IPS-20b (cell line): Measurements from ENCODE around the gene CD83.

Experiments used
- H3K27ac ChIP-seq: one replicate; pipeline ENCODE4 v1.5.1; 2013; ENCODE audit warnings: low read length
- H3K27me3 ChIP-seq: 2 replicates; pipeline ENCODE4 v1.6.1; 2013; ENCODE audit warnings: mild to moderate bottlenecking, low read length, inconsistent platforms; ENCODE audit not compliant: insufficient read depth
- H3K36me3 ChIP-seq: 2 replicates; pipeline ENCODE4 v1.6.1; 2013; ENCODE audit warnings: low read depth, mild to moderate bottlenecking, inconsistent platforms, low read length, moderate library complexity; ENCODE audit not compliant: insufficient read depth
- H3K4me1 ChIP-seq: 2 replicates; pipeline ENCODE4 v1.6.1; 2013; ENCODE audit warnings: mild to moderate bottlenecking, control low read depth, inconsistent platforms, low read length, moderate library complexity; ENCODE audit not compliant: insufficient read depth
- H3K4me3 ChIP-seq: 2 replicates; pipeline ENCODE4 v1.5.1; 2013; ENCODE audit warnings: mild to moderate bottlenecking, low read length, inconsistent platforms
- H3K9ac ChIP-seq: 2 replicates; pipeline ENCODE4 v1.6.1; 2013; ENCODE audit warnings: low read depth, mild to moderate bottlenecking, inconsistent platforms, low read length, moderate library complexity
- H3K9me3 ChIP-seq: 2 replicates; pipeline ENCODE4 v1.6.1; 2013; ENCODE audit warnings: mild to moderate bottlenecking, low read depth, low read length, inconsistent platforms; ENCODE audit not compliant: insufficient read depth

Gene CD83

DNA sequence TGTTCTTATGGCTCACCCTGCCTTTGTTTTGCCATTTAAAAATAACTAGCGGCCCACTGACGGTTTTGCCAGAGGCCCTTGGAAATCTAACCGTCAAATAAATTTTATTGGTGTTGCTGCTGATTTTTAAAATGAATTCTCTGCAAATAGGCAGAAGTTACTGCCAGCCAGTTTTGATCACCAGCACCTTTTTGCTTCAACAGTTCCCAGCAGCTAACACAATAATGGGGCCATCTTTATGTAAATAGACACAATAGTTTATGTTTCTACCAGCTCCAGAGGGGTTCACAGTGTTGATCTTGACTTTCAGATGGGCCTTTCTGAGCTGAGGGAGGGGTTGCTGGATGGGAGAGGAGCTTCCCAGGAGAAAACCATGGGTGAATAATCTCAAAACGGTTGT lies 11.2 kb downstream of the CD83 start:
- no peaks in the 10 kb centered on the region for H3K9me3 ChIP-seq
- H3K27ac ChIP-seq: no peak overlapping the region
- H3K9ac ChIP-seq: peak overlapping the region; percentile 17; the same call in 1 of the 2 replicates
- H3K4me1 ChIP-seq: peaks cover 24% of the 10 kb centered on the region
- no peaks in the 10 kb centered on the region for H3K27me3 ChIP-seq
- peak overlapping the region; percentile 12; the same call in 1 of the 2 replicates for H3K4me3 ChIP-seq
- H3K36me3 ChIP-seq: no peaks in the 10 kb centered on the region

DNA sequence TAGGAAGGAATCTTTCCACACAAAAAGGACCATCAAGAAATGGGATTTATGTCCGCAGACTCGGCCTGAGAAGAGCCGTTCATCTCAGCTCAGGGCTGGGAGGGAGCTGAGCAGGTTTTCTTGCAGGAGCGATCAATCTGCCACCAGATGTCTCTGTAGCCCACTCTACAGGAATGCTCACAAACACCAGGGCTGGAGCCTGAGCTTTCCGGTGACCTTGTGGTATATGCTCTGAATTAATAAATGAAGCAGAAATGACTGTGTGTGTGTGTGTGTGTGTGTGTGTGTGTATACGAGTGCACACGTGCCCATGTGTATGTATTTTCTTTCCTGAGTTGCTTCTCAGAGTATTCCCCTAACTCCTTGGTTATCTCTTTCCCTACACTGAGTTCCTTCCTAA lies 12.0 kb downstream of the CD83 start:
- Histone ChIP-seq H3K27me3 (no peaks in the 10 kb centered on the region), H3K4me1 (peaks cover 24% of the 10 kb centered on the region), H3K9me3 (no peaks in the 10 kb centered on the region), H3K27ac (no peak overlapping the region), H3K9ac (peak overlapping the region; percentile 17; the same call in 1 of the 2 replicates), H3K36me3 (0 out of 2 replicates have a peak, but pooled peaks cover 3% of the 10 kb centered on the region), H3K4me3 (no peak overlapping the region)

DNA sequence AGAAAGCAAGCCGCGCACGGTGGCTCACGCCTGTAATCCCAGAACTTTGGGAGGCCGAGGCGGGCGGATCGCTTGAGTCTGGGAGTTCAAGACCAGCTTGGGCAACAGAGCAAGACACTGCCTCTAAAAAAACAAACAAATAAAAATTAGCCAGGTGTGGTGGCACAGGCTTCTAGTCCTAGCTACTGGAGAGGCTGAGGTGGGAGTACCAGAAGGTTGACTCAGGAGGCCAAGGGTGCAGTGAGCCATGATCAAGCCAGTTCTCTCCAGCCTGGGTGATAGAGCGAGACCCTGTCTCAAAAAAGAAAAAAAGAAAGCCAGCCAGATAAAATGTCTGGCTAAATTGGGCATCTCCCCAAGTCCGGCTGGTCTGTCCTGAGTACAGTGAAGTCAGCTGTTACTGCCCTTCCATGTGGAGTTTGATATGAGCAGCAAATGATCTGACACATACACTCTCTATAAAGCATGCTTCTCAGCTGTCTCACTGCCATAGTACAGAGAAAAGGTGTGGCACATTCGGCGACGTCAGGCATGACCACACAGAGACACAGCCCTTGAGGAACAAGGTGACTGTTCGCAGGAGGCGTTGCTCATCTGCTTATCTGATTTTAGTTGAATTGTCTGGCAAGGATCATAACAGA lies 13.0 kb downstream of the CD83 start:
- Histone ChIP-seq H3K9me3 (no peaks in the 10 kb centered on the region), H3K36me3 (0 out of 2 replicates have a peak, but pooled peaks cover 5% of the 10 kb centered on the region), H3K27ac (no peak overlapping the region), H3K9ac (no peak overlapping the region), H3K4me3 (no peak overlapping the region), H3K4me1 (peaks cover 24% of the 10 kb centered on the region), H3K27me3 (no peaks in the 10 kb centered on the region)

DNA sequence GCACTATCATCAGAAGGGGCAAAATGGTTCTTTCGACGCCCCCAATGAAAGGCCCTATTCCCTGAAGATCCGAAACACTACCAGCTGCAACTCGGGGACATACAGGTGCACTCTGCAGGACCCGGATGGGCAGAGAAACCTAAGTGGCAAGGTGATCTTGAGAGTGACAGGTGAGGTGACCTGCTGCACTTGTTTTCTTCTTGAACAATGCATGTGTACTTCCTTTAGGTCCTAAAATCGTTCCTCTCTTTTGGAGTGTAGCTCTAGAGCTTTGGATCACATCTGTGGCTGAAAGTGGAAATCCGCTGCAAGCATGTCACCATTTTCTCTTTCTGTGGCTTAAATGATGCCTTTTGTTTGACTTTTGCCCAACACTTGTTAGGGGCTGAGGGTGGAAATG lies 14.0 kb downstream of the CD83 start:
- Histone ChIP-seq H3K9me3 (no peaks in the 10 kb centered on the region), H3K4me1 (peaks cover 24% of the 10 kb centered on the region), H3K36me3 (0 out of 2 replicates have a peak, but pooled peaks cover 5% of the 10 kb centered on the region), H3K4me3 (no peak overlapping the region), H3K27ac (no peak overlapping the region), H3K9ac (no peak overlapping the region), H3K27me3 (no peaks in the 10 kb centered on the region)

DNA sequence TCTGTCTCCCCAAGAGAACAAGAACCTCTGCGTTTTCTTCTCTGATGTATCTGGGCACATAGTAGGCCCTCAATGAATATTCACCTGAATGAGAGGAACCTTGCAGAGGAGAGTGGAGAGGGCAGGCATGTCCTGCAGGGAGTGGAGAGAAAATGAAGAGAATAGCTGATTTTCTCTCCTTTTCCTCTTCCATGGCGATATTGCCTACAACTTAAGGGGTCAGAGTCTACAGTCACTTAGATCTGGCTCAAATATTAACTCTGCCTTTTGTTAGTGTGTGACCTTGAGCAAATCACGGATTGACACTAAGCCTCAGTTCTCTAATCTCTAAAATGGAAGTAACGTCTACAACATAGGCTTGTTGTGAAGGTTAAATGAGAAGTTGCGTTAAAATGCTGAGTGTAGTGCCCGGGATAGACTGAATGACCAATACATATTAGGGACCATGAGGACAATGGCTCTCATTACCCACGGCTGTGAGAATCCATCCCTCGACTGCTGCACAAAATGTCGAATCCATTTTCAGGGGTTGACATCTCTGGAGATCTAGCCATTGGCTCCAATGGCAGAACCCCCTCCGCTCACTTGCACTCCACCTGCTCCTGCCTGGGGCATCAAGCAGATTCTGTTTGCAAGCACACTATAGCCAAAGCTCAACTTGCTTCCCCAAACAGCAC lies 14.8 kb downstream of the CD83 start:
- Histone ChIP-seq H3K36me3 (0 out of 2 replicates have a peak, but pooled peaks cover 5% of the 10 kb centered on the region), H3K4me3 (no peak overlapping the region), H3K4me1 (peaks cover 24% of the 10 kb centered on the region), H3K9me3 (no peaks in the 10 kb centered on the region), H3K9ac (no peak overlapping the region), H3K27me3 (no peaks in the 10 kb centered on the region), H3K27ac (no peak overlapping the region)

DNA sequence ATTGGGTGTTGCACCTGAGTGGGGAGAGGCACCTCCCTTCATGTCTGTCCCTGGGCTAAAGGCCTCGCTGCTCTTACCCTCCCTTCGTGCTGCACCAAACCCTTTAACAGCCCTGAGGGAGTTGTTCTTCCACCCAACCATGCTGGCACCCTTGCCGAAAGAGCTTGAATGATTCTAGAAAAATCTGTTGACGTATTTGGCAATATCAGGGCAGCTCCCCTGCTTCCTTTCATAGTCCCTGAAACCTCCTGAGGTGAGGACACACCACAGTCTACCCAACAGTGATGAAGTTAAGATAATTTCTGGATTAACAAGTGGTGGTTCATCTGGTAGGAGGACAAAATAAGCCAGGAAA lies 15.3 kb downstream of the CD83 start:
- Histone ChIP-seq H3K4me1 (peaks cover 21% of the 10 kb centered on the region), H3K36me3 (0 out of 2 replicates have a peak, but pooled peaks cover 5% of the 10 kb centered on the region), H3K27me3 (no peaks in the 10 kb centered on the region), H3K27ac (no peak overlapping the region), H3K9me3 (no peaks in the 10 kb centered on the region), H3K4me3 (no peak overlapping the region), H3K9ac (no peak overlapping the region)

DNA sequence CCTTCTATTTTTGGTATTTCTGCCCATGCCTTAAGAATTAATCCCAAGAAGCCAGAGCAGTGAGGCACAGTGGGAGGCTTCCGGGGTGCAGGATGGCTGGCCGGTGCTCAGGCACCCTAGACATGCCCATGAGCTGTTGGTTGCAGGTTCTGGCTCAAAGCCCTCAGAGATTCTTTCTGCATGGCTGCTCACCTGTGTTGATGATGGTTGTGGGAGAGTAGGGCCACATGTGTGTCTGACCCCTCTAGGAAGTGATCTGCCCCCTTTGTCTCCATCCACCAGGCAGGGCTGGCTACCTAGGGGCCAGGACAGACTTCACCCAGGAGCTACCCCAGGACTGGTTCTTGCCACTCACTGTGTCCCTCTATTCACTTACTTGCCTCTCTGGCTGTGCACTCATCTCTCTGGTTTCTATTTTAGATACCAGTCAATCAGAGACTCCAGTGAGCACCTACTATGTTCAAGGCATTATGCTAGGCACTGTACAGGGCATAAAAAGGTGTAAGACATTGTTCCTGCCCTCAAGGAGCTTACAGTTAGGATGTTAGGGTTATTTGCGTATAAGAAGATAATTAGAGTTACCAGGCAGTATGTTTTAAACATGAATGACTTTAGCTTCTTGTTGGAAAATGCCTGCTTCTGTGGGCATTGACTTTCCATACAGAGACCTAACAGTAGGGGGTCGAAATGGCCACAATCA lies 16.8 kb downstream of the CD83 start:
- Histone ChIP-seq H3K4me1 (peaks cover 6% of the 10 kb centered on the region; the same call in 1 of the 2 replicates), H3K4me3 (no peak overlapping the region), H3K27ac (no peak overlapping the region), H3K27me3 (no peaks in the 10 kb centered on the region), H3K36me3 (0 out of 2 replicates have a peak, but pooled peaks cover 5% of the 10 kb centered on the region), H3K9me3 (no peaks in the 10 kb centered on the region), H3K9ac (no peak overlapping the region)

DNA sequence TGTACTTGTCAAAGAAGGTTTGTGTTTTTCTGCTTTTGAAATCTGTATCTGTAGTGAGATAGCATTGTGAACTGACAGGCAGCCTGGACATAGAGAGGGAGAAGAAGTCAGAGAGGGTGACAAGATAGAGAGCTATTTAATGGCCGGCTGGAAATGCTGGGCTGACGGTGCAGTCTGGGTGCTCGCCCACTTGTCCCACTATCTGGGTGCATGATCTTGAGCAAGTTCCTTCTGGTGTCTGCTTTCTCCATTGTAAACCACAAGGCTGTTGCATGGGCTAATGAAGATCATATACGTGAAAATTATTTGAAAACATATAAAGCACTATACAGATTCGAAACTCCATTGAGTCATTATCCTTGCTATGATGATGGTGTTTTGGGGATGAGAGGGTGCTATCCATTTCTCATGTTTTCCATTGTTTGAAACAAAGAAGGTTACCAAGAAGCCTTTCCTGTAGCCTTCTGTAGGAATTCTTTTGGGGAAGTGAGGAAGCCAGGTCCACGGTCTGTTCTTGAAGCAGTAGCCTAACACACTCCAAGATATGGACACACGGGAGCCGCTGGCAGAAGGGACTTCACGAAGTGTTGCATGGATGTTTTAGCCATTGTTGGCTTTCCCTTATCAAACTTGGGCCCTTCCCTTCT lies 18.4 kb downstream of the CD83 start:
- no peak overlapping the region for H3K4me3 ChIP-seq
- no peaks in the 10 kb centered on the region for H3K27me3 ChIP-seq
- 0 out of 2 replicates have a peak, but pooled peaks cover 5% of the 10 kb centered on the region for H3K36me3 ChIP-seq
- H3K9ac ChIP-seq: no peak overlapping the region
- no peak overlapping the region for H3K27ac ChIP-seq
- no peaks in the 10 kb centered on the region for H3K9me3 ChIP-seq
- peaks cover under 1% of the 10 kb centered on the region; the same call in 1 of the 2 replicates for H3K4me1 ChIP-seq

DNA sequence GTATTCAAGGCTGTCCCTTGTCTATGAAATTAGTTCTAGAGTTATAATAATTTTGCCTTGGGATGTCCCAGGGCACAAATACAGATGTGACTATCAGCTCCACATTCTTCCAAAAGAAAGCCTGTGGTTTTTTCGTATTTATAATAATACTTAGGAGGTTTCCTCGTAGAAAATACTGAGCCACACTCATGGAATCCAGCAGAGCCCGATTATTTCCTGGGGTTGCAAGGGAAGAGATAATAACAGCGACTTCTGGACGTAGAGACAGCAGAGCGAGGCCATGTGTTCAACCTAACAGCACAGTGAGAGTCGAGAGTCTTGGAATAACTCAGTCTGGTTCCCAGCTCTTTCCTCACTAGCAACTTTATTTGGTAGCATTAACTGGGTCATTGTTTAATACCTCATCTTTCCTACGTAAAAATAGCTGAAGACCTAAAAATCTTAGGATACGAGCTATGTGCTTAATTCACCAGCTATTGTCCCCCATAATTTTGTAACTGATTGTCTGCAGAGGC lies 21.2 kb downstream of the CD83 start:
- H3K9ac ChIP-seq: no peak overlapping the region
- no peak overlapping the region for H3K27ac ChIP-seq
- no peak overlapping the region for H3K4me3 ChIP-seq
- 0 out of 2 replicates have a peak, but pooled peaks cover 5% of the 10 kb centered on the region for H3K36me3 ChIP-seq
- H3K9me3 ChIP-seq: no peaks in the 10 kb centered on the region
- H3K4me1 ChIP-seq: peaks cover 15% of the 10 kb centered on the region; the same call in 1 of the 2 replicates
- H3K27me3 ChIP-seq: no peaks in the 10 kb centered on the region

DNA sequence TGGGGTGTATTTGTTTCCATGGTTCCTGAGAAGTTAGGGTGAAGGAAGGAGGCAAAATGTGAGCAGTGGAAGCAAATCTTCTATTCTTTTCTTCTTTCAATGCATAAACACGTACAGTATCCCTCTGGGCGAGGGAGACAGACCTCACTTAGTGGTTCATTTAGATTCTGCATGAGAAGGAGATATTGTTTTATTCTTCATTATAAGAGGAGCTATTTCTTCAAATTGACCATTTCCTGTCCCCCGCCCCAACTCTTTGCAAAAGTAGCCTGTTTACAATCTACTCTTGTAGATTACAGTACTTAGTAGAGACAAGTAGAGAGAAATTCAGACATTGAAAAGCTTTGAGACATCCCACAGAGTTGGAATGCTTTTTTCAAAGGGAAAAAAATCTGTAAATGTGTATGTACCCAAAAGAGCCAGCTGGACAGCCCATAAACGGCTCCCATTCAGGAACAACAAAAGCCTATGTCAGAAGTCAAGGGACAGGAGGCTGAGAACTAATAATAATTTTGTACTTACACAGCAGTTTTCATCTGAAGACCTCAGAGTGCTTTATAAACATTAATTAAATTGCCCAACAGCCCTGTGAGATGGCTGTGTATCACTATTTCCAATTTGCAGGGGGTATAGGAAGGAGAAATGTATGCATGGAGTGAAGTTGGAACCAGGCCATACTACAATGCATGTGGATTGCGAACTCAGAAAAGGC lies 23.9 kb downstream of the CD83 start:
- Histone ChIP-seq H3K4me1 (peaks cover 15% of the 10 kb centered on the region; the same call in 1 of the 2 replicates), H3K9ac (no peak overlapping the region), H3K9me3 (no peaks in the 10 kb centered on the region), H3K4me3 (no peak overlapping the region), H3K27ac (no peak overlapping the region), H3K27me3 (no peaks in the 10 kb centered on the region), H3K36me3 (no peaks in the 10 kb centered on the region)

DNA sequence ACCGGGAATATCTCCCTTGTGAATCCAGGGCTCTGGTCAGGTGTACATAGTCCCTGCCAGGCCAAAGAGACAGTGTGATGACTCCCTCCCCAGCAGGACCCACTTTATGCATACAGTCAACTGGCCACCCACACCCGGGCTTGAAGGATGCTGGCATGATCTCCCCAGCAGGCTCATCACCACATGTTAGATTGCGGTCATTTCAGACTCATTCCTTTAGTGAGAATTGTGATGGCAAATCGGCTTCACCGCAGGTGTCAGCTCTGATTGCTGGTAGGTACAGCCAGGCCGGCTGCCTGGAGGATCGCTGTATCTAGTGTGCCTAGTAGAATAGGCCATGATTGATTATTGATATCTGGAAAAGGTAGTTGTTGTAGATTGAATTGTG lies 24.5 kb downstream of the CD83 start:
- Histone ChIP-seq H3K9me3 (no peaks in the 10 kb centered on the region), H3K27me3 (no peaks in the 10 kb centered on the region), H3K9ac (no peak overlapping the region), H3K36me3 (no peaks in the 10 kb centered on the region), H3K27ac (no peak overlapping the region), H3K4me1 (peaks cover 15% of the 10 kb centered on the region; the same call in 1 of the 2 replicates), H3K4me3 (no peak overlapping the region)
